ENCODE results near the gene HTR6.

GRCh38 chr1:19656780-19657466 is 7.8 kb upstream of the HTR6 start:
- TF ChIP-seq NFIC (IDR thresholded peaks at IDR 0.05): no peak
- TF ChIP-seq CEBPB (IDR thresholded peaks at IDR 0.05): no peak
- no peak for TF ChIP-seq FOXM1 (IDR thresholded peaks at IDR 0.05; ENCODE audit: borderline replicate concordance, low read depth)
- no peak for TF ChIP-seq TAF1 (IDR thresholded peaks at IDR 0.05; ENCODE audit: low read depth)
- TF ChIP-seq MAX (IDR thresholded peaks at IDR 0.05): no peak
- no peak for TF ChIP-seq REST (IDR thresholded peaks at IDR 0.05; ENCODE audit: low read depth)
- TF ChIP-seq RAD21 (IDR thresholded peaks at IDR 0.05; ENCODE audit: low read depth): no peak
- TF ChIP-seq TCF12 (IDR thresholded peaks at IDR 0.05; ENCODE audit: low read depth): no peak
- TF ChIP-seq TEAD4 (IDR thresholded peaks at IDR 0.05): no peak
- no peak for TF ChIP-seq EGR1 (IDR thresholded peaks at IDR 0.05)
- no peak for TF ChIP-seq EP300 (IDR thresholded peaks at IDR 0.05; ENCODE audit: borderline replicate concordance)
